Vagina (tissue), 2 donors: ENCODE results near the gene KIRREL3. TPM values are rescaled to one million over a fixed set of nuclear protein-coding genes. Genes with fewer than 3 reads are reported as not detected.

Experiments used
- DNase-seq, 2 donors: peaks; one replicate each; pipeline ENCODE4 v3.0.0-alpha.2; 2017; ENCODE audit errors: extremely low spot score in 2 of 2
- H3K27ac ChIP-seq: fragments of 200-600 bp; sonication (generic); one replicate; pipeline ENCODE4 v1.5.1; 2019
- H3K27me3 ChIP-seq: fragments of 200-600 bp; sonication (generic); one replicate; pipeline ENCODE4 v1.5.1; 2019
- H3K36me3 ChIP-seq, 2 donors: fragments of 200-600 bp; sonication (generic); one replicate each; pipeline ENCODE4 v1.5.1; 2017 to 2019
- H3K4me1 ChIP-seq: fragments of 200-600 bp; sonication (generic); one replicate; pipeline ENCODE4 v1.5.1; 2019
- H3K4me3 ChIP-seq, 2 donors: fragments of 200-600 bp; sonication (generic); 1 replicate in 1 of 2; 2 replicates in 1 of 2; pipeline ENCODE4 v1.5.1; 2016 to 2019
- H3K9me3 ChIP-seq: fragments of 200-600 bp; sonication (generic); one replicate; pipeline ENCODE4 v1.5.1; 2019
- CTCF ChIP-seq, 3 experiments: fragments of 450-650 bp in 2 of 3; fragments of 200-600 bp in 1 of 3; sonication (generic) in 1 of 3; IDR thresholded peaks; one replicate each; pipeline ENCODE4 v1.5.1; 2017 to 2019; ENCODE audit warnings: antibody characterized with exemption in 3 of 3, mild to moderate bottlenecking in 2 of 3, moderate library complexity in 2 of 3
- POLR2A ChIP-seq, 2 donors: fragments of 450-650 bp; IDR thresholded peaks; one replicate each; pipeline ENCODE4 v1.6.1; 2017; ENCODE audit warnings: antibody characterized with exemption in 2 of 2, mild to moderate bottlenecking in 2 of 2, moderate library complexity in 2 of 2
- POLR2AphosphoS5 ChIP-seq, 2 donors: sonication (generic); formaldehyde crosslinking; IDR thresholded peaks; one replicate each; pipeline ENCODE4 v1.9.0; 2017; ENCODE audit warnings: antibody characterized with exemption in 2 of 2, mild to moderate bottlenecking in 2 of 2, low read depth in 1 of 2; ENCODE audit not compliant: insufficient read depth in 1 of 2
- intact Hi-C: fragments of 100-400 bp; cut with DNase I; formaldehyde crosslinking; loops from one replicate; pipeline ENCODE4 v1.15.1; 2023
- total RNA-seq: library from RNA; depleted of rRNA; stranded (reverse); fragments of >200 nt; gene quantifications from one replicate; pipeline ENCODE4 v1.2.3, GENCODE V29; 2016

The KIRREL3 gene
- total RNA-seq, 1 donor from 2014 or later = not detected

- no peak for DNase-seq
- Histone ChIP-seq H3K27me3 (no peaks in the 10 kb centered on the region), H3K4me1 (peaks cover 5% of the 10 kb centered on the region), H3K4me3 (peak overlapping the region in 1 of 2 donors; percentile 19), H3K27ac (no peak overlapping the region), H3K36me3 (no peaks in the 10 kb centered on the region), H3K9me3 (no peaks in the 10 kb centered on the region)
- no peak for TF ChIP-seq CTCF (IDR thresholded peaks at IDR 0.05)
- intact Hi-C loops = no loop called here
Measured at GRCh38 chr11:126585388-126585773, 415.2 kb downstream of the KIRREL3 start.

GRCh38 chr11:126583594-126584427 is 416.8 kb downstream of the KIRREL3 start:
- Histone ChIP-seq H3K36me3 (no peaks in the 10 kb centered on the region), H3K9me3 (no peaks in the 10 kb centered on the region), H3K27me3 (no peaks in the 10 kb centered on the region), H3K27ac (no peak overlapping the region), H3K4me3 (no peak overlapping the region), H3K4me1 (peaks cover 5% of the 10 kb centered on the region)
- DNase-seq = no peak
- TF ChIP-seq POLR2A (IDR thresholded peaks at IDR 0.05) (no peak), CTCF (IDR thresholded peaks at IDR 0.05) (no peak), POLR2AphosphoS5 (IDR thresholded peaks at IDR 0.05; ENCODE audit: insufficient read depth in 1 of 2, low read depth in 1 of 2) (no peak)
- intact Hi-C loops = no loop called here

- intact Hi-C loops = no loop called here
- H3K27me3 ChIP-seq = no peaks in the 10 kb centered on the region
- DNase-seq = no peak
Measured at GRCh38 chr11:126583101-126583500, 417.5 kb downstream of the KIRREL3 start.

GRCh38 chr11:126581871-126582648 is 418.5 kb downstream of the KIRREL3 start:
- intact Hi-C loops = no loop called here

More at GRCh38 chr11:126583101-126583500, 417.5 kb downstream of the KIRREL3 start:
- Histone ChIP-seq H3K4me1 (peaks cover 5% of the 10 kb centered on the region), H3K36me3 (no peaks in the 10 kb centered on the region), H3K27ac (no peak overlapping the region), H3K4me3 (no peak overlapping the region), H3K9me3 (no peaks in the 10 kb centered on the region)
- no peak for TF ChIP-seq POLR2AphosphoS5 (IDR thresholded peaks at IDR 0.05; ENCODE audit: insufficient read depth in 1 of 2, low read depth in 1 of 2)
- no peak for TF ChIP-seq CTCF (IDR thresholded peaks at IDR 0.05)
- TF ChIP-seq POLR2A (IDR thresholded peaks at IDR 0.05) = no peak

More at GRCh38 chr11:126581871-126582648, 418.5 kb downstream of the KIRREL3 start:
- Histone ChIP-seq H3K27me3 (no peaks in the 10 kb centered on the region), H3K4me1 (peaks cover 5% of the 10 kb centered on the region), H3K36me3 (no peaks in the 10 kb centered on the region), H3K4me3 (no peak overlapping the region), H3K9me3 (no peaks in the 10 kb centered on the region), H3K27ac (no peak overlapping the region)
- TF ChIP-seq POLR2A (IDR thresholded peaks at IDR 0.05) = no peak
- TF ChIP-seq CTCF (IDR thresholded peaks at IDR 0.05) = no peak
- DNase-seq = no peak
